SK-N-SH treated with all-trans-retinoic acid at 6 μM for 48 hours (cell line): ENCODE data around the gene SPATA22.

Experiments used
- RARB ChIP-seq: fragments of 250-450 bp; sonication (Bioruptor Pico); IDR thresholded peaks from 2 replicates; pipeline ENCODE4 v1.8.0; 2021; ENCODE audit warnings: mild to moderate bottlenecking, moderate library complexity
- TOX ChIP-seq: fragments of 250-450 bp; sonication (Bioruptor Pico); IDR thresholded peaks from 2 replicates; pipeline ENCODE4 v1.8.0; 2021; ENCODE audit warnings: mild to moderate bottlenecking, moderate library complexity, borderline replicate concordance
- ZC3H10 ChIP-seq: fragments of 250-450 bp; sonication (Bioruptor Pico); IDR thresholded peaks from 2 replicates; pipeline ENCODE4 v1.5.1; 2021; ENCODE audit warnings: mild to moderate bottlenecking, moderate library complexity
- ZFP30 ChIP-seq: fragments of 450-650 bp; formaldehyde crosslinking; IDR thresholded peaks from 2 replicates; pipeline ENCODE4 v1.5.0; 2022; ENCODE audit warnings: mild to moderate bottlenecking, moderate library complexity
- TF ChIP-seq, protein P1 (sequence below): fragments of 250-450 bp; sonication (Bioruptor Pico); IDR thresholded peaks from 2 replicates; pipeline ENCODE4 v1.5.0; 2020; ENCODE audit warnings: mild to moderate bottlenecking, moderate library complexity

DNA sequence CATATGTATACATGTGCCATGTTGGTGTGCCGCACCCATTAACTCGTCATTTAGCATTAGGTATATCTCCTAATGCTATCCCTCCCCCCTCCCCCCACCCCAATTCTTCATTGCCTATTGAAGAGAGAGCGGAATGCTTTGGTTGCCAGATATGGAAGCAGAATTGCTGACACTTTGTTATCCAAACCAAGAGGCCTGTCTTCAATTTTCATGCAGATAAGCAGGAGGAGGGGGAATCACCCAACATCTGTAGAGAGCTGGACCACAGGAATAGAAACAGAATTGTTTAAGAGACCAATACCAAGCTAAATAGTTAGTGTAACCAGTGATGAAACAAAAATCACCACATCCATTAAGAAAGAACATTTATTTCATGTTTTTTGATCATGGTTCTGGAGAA is 11.2 kb upstream of the SPATA22 start:
- TF ChIP-seq ZFP30 (no peak), ZC3H10 (CRISPR knock-in tag) (no peak), RARB (no peak), TOX (CRISPR knock-in tag) (no peak)
- TF ChIP-seq, protein P1, sequence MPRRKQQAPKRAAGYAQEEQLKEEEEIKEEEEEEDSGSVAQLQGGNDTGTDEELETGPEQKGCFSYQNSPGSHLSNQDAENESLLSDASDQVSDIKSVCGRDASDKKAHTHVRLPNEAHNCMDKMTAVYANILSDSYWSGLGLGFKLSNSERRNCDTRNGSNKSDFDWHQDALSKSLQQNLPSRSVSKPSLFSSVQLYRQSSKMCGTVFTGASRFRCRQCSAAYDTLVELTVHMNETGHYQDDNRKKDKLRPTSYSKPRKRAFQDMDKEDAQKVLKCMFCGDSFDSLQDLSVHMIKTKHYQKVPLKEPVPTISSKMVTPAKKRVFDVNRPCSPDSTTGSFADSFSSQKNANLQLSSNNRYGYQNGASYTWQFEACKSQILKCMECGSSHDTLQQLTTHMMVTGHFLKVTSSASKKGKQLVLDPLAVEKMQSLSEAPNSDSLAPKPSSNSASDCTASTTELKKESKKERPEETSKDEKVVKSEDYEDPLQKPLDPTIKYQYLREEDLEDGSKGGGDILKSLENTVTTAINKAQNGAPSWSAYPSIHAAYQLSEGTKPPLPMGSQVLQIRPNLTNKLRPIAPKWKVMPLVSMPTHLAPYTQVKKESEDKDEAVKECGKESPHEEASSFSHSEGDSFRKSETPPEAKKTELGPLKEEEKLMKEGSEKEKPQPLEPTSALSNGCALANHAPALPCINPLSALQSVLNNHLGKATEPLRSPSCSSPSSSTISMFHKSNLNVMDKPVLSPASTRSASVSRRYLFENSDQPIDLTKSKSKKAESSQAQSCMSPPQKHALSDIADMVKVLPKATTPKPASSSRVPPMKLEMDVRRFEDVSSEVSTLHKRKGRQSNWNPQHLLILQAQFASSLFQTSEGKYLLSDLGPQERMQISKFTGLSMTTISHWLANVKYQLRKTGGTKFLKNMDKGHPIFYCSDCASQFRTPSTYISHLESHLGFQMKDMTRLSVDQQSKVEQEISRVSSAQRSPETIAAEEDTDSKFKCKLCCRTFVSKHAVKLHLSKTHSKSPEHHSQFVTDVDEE, result no peak
